ENCODE results near the gene FBXO21. TPM values are rescaled to one million over a fixed set of nuclear protein-coding genes. Genes with fewer than 3 reads are reported as not detected.

FBXO21 gene
- total and polyA plus RNA-seq, 2 of the 4 experiments (the other 2 are of a cell fraction) = 43.6 to 56.6 TPM

DNA sequence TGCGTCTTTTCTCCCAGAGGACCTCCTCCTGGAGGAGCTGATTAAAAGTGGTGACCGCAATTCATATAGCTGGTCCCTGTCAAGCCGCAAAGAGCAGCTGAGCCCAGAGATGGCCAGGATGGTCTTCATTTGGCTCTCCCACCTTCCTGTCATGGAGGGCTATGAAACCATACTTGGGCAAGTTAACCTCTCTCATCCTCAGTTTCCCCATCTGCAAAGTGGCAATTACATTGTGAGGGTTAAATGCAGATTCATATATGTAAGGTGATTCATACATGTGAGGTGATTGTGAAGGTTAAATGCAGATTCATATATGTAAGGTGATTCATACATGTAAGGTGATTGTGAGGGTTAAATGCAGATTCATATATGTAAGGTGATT, 87.5 kb downstream of the FBXO21 start:
- WGBS, 2 experiments (ENCODE audit: extremely low coverage in 2 of 2, insufficient read length in 1 of 2) = no CpG with 5 or more reads among the region's 3 CpGs
- no peaks in the 10 kb centered on the region for H3K79me1 ChIP-seq (ENCODE audit: low read depth in 1 of 2, low read length in 2 of 2)

More for the DNA sequence above, 87.5 kb downstream of the FBXO21 start:
- H3K4me2 ChIP-seq (ENCODE audit: low read depth, low read length) = no peak overlapping the region
- no peak overlapping the region for H3K14ac ChIP-seq (replicated peaks; ENCODE audit: low read depth, low read length)
- ChIA-PET CTCF (no interaction called here), POLR2A (ENCODE audit: unreplicated experiment) (no interaction called here)
- no TSS peak for BruUV-seq (replicated peaks)
- dilution Hi-C loops (cut with HindIII; ENCODE audit: low sequenced_read_pairs, unreplicated experiment) = no loop called here
- no peaks in the 10 kb centered on the region for H3K9me1 ChIP-seq (ENCODE audit: insufficient read depth, low read length)
- H3K9ac ChIP-seq (ENCODE audit: low read depth, low read length) = no peak overlapping the region
- no peak overlapping the region for H2BK120ac ChIP-seq (ENCODE audit: low read depth, low read length)
- no peak overlapping the region for H3K56ac ChIP-seq (ENCODE audit: extremely low read depth, insufficient read depth, low read length)
- H2AK5ac ChIP-seq (ENCODE audit: low read depth, low read length) = no peak overlapping the region
- H2BK20ac ChIP-seq (ENCODE audit: low read depth, low read length) = no peak overlapping the region
- ATAC-seq (ENCODE audit: low read depth) = no peak
- H4K20me1 ChIP-seq (ENCODE audit: insufficient read depth, low read length) = no peaks in the 10 kb centered on the region
- H2AFZ ChIP-seq (replicated peaks; ENCODE audit: low read length, poor library complexity) = no peak overlapping the region
- H2BK5ac ChIP-seq (ENCODE audit: low read depth, low read length, poor library complexity, severe bottlenecking) = no peak overlapping the region
- H3K18ac ChIP-seq (ENCODE audit: low read depth, low read length) = no peak overlapping the region
- no peak overlapping the region for H2AK9ac ChIP-seq (replicated peaks; ENCODE audit: low read depth, low read length, poor library complexity)
- intact Hi-C loops (cut with micrococcal nuclease) = no loop called here
- H3K23ac ChIP-seq (ENCODE audit: low read depth, low read length) = no peak overlapping the region
- no peaks in the 10 kb centered on the region for H3K36me3 ChIP-seq (ENCODE audit: control insufficient read depth, insufficient read depth, low read length)
- in situ Hi-C loops (cut with MboI; ENCODE audit: low sequenced_read_pairs) = no loop called here
- no peak overlapping the region for H3K27ac ChIP-seq (ENCODE audit: insufficient read depth, low read length)
- no peak overlapping the region for H4K8ac ChIP-seq (ENCODE audit: low read depth in 2 of 2, low read length in 2 of 2)
- no peak for DNase-seq
- TF ChIP-seq POLR2A (IDR thresholded peaks at IDR 0.05; ENCODE audit: low read depth, low read length) (no peak), MAZ (IDR thresholded peaks at IDR 0.05; ENCODE audit: borderline replicate concordance, low read depth, low read length) (no peak), CHD1 (IDR thresholded peaks at IDR 0.05; ENCODE audit: low read depth, low read length) (no peak), MXI1 (IDR thresholded peaks at IDR 0.05; ENCODE audit: borderline replicate concordance, low read depth, low read length) (no peak)
- H2BK15ac ChIP-seq (ENCODE audit: low read depth, low read length) = no peak overlapping the region
- peaks cover 47% of the 10 kb centered on the region for H3K27me3 ChIP-seq (ENCODE audit: control insufficient read depth, insufficient read depth, low read length)
- H3K4ac ChIP-seq (ENCODE audit: low read depth, low read length) = no peak overlapping the region
- no peaks in the 10 kb centered on the region; the same call in 1 of the 2 replicates for H3K4me1 ChIP-seq (ENCODE audit: control insufficient read depth, insufficient read depth, low read length)
- no peak overlapping the region for H4K91ac ChIP-seq (ENCODE audit: insufficient read depth, low read depth, low read length)
- no peak overlapping the region for H3K4me3 ChIP-seq (ENCODE audit: insufficient read depth, low read depth, low read length)
- no peaks in the 10 kb centered on the region for H3K9me3 ChIP-seq (ENCODE audit: control insufficient read depth, insufficient read depth, low read length)
- H4K5ac ChIP-seq (ENCODE audit: low read depth, low read length) = no peak overlapping the region
